PC-9 (cell line): ENCODE results near the gene VPS72. TPM values are rescaled to one million over a fixed set of nuclear protein-coding genes. Genes with fewer than 3 reads are reported as not detected.

Experiments used
- BruUV-seq: library from RNA; stranded (reverse); fragments of 400-500 nt; replicated peaks from 2 replicates; lab custom pipeline; 2021; lab: Mats Ljungman, UMichigan
- CTCF ChIA-PET: fragments of 300-600 bp; sonication (Branson Sonifier 250); formaldehyde crosslinking; loops from one replicate; lab custom pipeline; 2022; ENCODE audit warnings: antibody characterized with exemption; lab: Charles Lee
- POLR2A ChIA-PET: fragments of 300-600 bp; sonication (Branson Sonifier 250); formaldehyde crosslinking; loops from one replicate; lab custom pipeline; 2022; ENCODE audit warnings: antibody characterized with exemption; ENCODE audit not compliant: unreplicated experiment; lab: Charles Lee
- DNase-seq, 2 experiments: peaks; one replicate each; pipeline versions ENCODE4 v3.0.0 to v3.0.0-alpha.2; 2015 to 2022; ENCODE audit warnings: mixed read lengths in 1 of 2
- H2AFZ ChIP-seq: fragments of 200-600 bp; sonication (generic); 2 replicates; pipeline ENCODE4 v1.8.1; 2017; ENCODE audit warnings: antibody characterized with exemption
- H3F3A ChIP-seq: fragments of 200-600 bp; sonication (generic); 2 replicates; pipeline ENCODE4 v1.8.1; 2017; ENCODE audit warnings: antibody characterized with exemption, mild to moderate bottlenecking, low read depth; ENCODE audit not compliant: insufficient read depth
- H3K27ac ChIP-seq: fragments of 200-600 bp; sonication (generic); 2 replicates; pipeline ENCODE4 v1.6.1; 2016; ENCODE audit warnings: mixed run types
- H3K27me3 ChIP-seq: fragments of 200-600 bp; sonication (generic); 2 replicates; pipeline ENCODE4 v1.6.1; 2016; ENCODE audit warnings: low read depth, mixed run types; ENCODE audit not compliant: insufficient read depth
- H3K36me3 ChIP-seq: fragments of 200-600 bp; sonication (generic); 2 replicates; pipeline ENCODE4 v1.6.1; 2016; ENCODE audit warnings: low read depth, mixed run types
- H3K4me1 ChIP-seq: fragments of 200-600 bp; sonication (generic); replicated peaks from 2 replicates; pipeline ENCODE4 v1.6.1; 2016; ENCODE audit warnings: mixed run types; ENCODE audit not compliant: insufficient read depth
- H3K4me2 ChIP-seq: fragments of 200-600 bp; sonication (generic); 2 replicates; pipeline ENCODE4 v1.6.1; 2017; ENCODE audit warnings: mixed run types
- H3K4me3 ChIP-seq: fragments of 200-600 bp; sonication (generic); 2 replicates; pipeline ENCODE4 v1.6.1; 2016; ENCODE audit warnings: mixed run types
- H3K79me2 ChIP-seq: fragments of 200-600 bp; sonication (generic); 2 replicates; pipeline ENCODE4 v1.6.1; 2017; ENCODE audit warnings: low read depth, mixed run types
- H3K9me2 ChIP-seq: fragments of 200-600 bp; sonication (generic); 2 replicates; pipeline ENCODE4 v1.8.1; 2017; ENCODE audit warnings: mild to moderate bottlenecking; ENCODE audit not compliant: insufficient read depth
- H3K9me3 ChIP-seq: fragments of 200-600 bp; sonication (generic); 2 replicates; pipeline ENCODE4 v1.8.1; 2016; ENCODE audit warnings: low read depth; ENCODE audit not compliant: insufficient read depth
- H4K20me1 ChIP-seq: fragments of 200-600 bp; sonication (generic); 2 replicates; pipeline ENCODE4 v1.8.1; 2017; ENCODE audit not compliant: insufficient read depth
- EZH2 ChIP-seq: fragments of 200-600 bp; sonication (generic); IDR thresholded peaks from 2 replicates; pipeline ENCODE4 v1.8.0; 2017; ENCODE audit warnings: antibody characterized with exemption, low read depth
- intact Hi-C: fragments of 100-400 bp; cut with micrococcal nuclease; formaldehyde crosslinking; loops from one replicate; pipeline ENCODE4 v1.10.0; 2022; ENCODE audit not compliant: unreplicated experiment
- total RNA-seq: library from RNA; stranded (reverse); gene quantifications from 2 replicates; pipeline ENCODE4 v1.2.3, GENCODE V29; 2021
- TF ChIP-seq, protein P1 (sequence below): fragments of 200-600 bp; sonication (generic); conservative IDR thresholded peaks from 2 replicates; pipeline ENCODE4 v1.6.1; 2017; ENCODE audit warnings: mixed run types, antibody characterized with exemption, mild to moderate bottlenecking, moderate library complexity

The VPS72 gene
- total RNA-seq, 1 experiment from 2014 or later: 63.9 TPM

DNA sequence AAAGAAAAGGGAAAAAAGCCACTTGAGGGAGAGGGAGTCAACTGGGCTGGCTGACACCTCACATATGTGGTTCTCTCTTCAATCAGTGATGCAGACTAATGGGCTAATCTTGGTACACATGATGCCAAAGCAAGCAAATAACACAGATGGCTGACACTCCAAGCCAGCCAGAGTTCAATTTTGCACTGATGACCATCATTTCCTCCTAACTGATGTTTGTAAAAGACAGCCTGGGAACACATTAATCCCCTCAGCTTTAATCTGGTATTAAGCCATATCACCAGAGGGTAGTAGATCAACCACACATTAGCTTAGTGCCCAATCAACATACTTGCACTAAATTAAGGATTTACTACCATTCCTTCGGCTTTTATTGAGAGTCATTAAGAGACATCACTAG is 2.8 kb downstream of the VPS72 start:
- ChIA-PET POLR2A (interaction anchor here (0.5 kb wide), 1 partner anchor 10 kb away, joined by 3 read pairs; no protein-coding TSS in a partner anchor), CTCF (interaction anchor here (0.8 kb wide), 1 partner anchor 159 kb away, joined by 4 read pairs; no protein-coding TSS in a partner anchor)
- Histone ChIP-seq H3K4me3 (no peak overlapping the region), H3K27me3 (no peaks in the 10 kb centered on the region), H3K27ac (no peak overlapping the region), H3K4me2 (no peak overlapping the region), H3K4me1 (peaks cover 16% of the 10 kb centered on the region), H3K9me2 (no peaks in the 10 kb centered on the region), H3F3A (peaks cover 9% of the 10 kb centered on the region; the same call in 1 of the 2 replicates), H4K20me1 (no peaks in the 10 kb centered on the region), H3K79me2 (peaks cover 32% of the 10 kb centered on the region), H2AFZ (no peak overlapping the region), H3K9me3 (no peaks in the 10 kb centered on the region), H3K36me3 (peaks cover 22% of the 10 kb centered on the region)
- no TSS peak for BruUV-seq
- intact Hi-C loops: no loop called here
- DNase-seq: no peak
- TF ChIP-seq, protein P1, sequence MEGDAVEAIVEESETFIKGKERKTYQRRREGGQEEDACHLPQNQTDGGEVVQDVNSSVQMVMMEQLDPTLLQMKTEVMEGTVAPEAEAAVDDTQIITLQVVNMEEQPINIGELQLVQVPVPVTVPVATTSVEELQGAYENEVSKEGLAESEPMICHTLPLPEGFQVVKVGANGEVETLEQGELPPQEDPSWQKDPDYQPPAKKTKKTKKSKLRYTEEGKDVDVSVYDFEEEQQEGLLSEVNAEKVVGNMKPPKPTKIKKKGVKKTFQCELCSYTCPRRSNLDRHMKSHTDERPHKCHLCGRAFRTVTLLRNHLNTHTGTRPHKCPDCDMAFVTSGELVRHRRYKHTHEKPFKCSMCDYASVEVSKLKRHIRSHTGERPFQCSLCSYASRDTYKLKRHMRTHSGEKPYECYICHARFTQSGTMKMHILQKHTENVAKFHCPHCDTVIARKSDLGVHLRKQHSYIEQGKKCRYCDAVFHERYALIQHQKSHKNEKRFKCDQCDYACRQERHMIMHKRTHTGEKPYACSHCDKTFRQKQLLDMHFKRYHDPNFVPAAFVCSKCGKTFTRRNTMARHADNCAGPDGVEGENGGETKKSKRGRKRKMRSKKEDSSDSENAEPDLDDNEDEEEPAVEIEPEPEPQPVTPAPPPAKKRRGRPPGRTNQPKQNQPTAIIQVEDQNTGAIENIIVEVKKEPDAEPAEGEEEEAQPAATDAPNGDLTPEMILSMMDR: no peak
- no peak for TF ChIP-seq EZH2

DNA sequence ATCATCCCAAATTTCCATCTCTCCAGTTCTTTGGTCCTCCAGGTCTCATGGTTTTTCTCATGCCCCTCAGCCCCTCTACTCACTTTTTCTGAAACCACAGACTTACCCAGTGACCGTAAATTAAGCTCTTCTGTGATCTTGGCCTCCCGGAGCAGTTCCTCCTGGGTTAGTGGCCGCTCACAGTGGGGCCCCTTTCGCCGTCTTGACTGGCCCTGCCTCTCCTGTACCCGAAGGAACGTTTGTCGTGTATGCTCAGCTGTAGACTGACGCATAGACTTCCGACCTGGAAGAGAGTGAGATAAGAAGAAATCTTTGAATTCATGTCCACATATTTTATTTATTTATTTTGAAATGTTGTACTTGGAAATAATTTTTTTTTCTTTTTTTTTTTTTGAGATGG is 5.8 kb downstream of the VPS72 start:
- H3K4me2 ChIP-seq: no peak overlapping the region
- peaks cover 10% of the 10 kb centered on the region for H3K4me1 ChIP-seq
- H3K27me3 ChIP-seq: no peaks in the 10 kb centered on the region
- DNase-seq: no peak
- H3K36me3 ChIP-seq: peaks cover 35% of the 10 kb centered on the region
- H4K20me1 ChIP-seq: no peaks in the 10 kb centered on the region
- H3K4me3 ChIP-seq: no peak overlapping the region
- H3K9me3 ChIP-seq: no peaks in the 10 kb centered on the region
- POLR2A ChIA-PET: no interaction called here
- H3K79me2 ChIP-seq: peaks cover 26% of the 10 kb centered on the region
- no peak overlapping the region for H3K27ac ChIP-seq
- CTCF ChIA-PET: no interaction called here
- no TSS peak for BruUV-seq
- no peak for TF ChIP-seq EZH2
- TF ChIP-seq, protein P1: no peak
- H2AFZ ChIP-seq: no peak overlapping the region
- peaks cover 1% of the 10 kb centered on the region; the same call in 1 of the 2 replicates for H3F3A ChIP-seq
- intact Hi-C loops: no loop called here
- no peaks in the 10 kb centered on the region for H3K9me2 ChIP-seq

DNA sequence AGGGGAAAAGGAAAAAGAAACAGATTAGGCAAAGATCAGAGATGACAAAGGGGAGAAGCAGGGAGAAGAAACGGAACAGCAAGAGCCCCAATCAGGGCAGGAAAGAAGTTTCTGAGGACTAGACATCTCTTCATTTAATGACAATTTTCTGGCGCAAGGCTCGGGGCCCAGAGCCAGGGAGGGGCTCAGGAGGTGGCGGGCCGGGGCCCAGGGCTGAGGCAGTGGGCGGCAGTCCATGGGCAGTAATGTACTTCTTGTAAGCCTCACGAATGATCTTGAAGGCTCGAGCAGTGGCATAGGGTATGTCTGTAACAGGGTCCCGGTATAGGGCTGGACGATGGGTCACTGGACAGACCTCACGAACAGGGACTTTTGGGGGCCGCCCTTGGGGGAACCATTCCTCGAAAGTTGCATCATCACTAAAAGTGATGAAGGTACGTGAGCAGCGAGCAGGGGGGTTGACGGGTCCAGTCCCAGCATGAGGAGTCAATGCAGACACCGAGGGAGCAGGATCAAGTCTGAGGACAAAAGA is 13.4 kb downstream of the VPS72 start:
- Histone ChIP-seq H3K27me3 (no peaks in the 10 kb centered on the region), H3K4me2 (no peak overlapping the region), H3K36me3 (peaks cover 13% of the 10 kb centered on the region; the same call in 1 of the 2 replicates), H3K27ac (no peak overlapping the region), H3K9me2 (no peaks in the 10 kb centered on the region), H3K4me1 (no peaks in the 10 kb centered on the region), H2AFZ (no peak overlapping the region), H3K4me3 (no peak overlapping the region), H3K79me2 (no peaks in the 10 kb centered on the region), H3K9me3 (no peaks in the 10 kb centered on the region), H3F3A (peaks cover 5% of the 10 kb centered on the region; the same call in 1 of the 2 replicates), H4K20me1 (no peaks in the 10 kb centered on the region)
- no peak for DNase-seq
- no peak for TF ChIP-seq EZH2
- TF ChIP-seq, protein P1: no peak
- intact Hi-C loops: no loop called here
- ChIA-PET CTCF (interaction anchor here (0.6 kb wide), 1 partner anchor 428 kb away, joined by 3 read pairs; no protein-coding TSS in a partner anchor), POLR2A (no interaction called here)
- BruUV-seq: no TSS peak
